Liver (tissue), 9 donors: ENCODE results near the gene IGLON5. TPM values are rescaled to one million over a fixed set of nuclear protein-coding genes. Genes with fewer than 3 reads are reported as not detected.

Experiments used
- DNase-seq: peaks from one replicate; pipeline ENCODE4 v3.0.0-alpha.2; 2017; ENCODE audit warnings: low spot score
- H3K27ac ChIP-seq, 2 donors: one replicate each; pipeline ENCODE4 v1.7.0; 2013; ENCODE audit warnings: inconsistent platforms in 2 of 2, low read length in 2 of 2, control low read depth in 1 of 2, low read depth in 1 of 2, mild to moderate bottlenecking in 1 of 2
- H3K27me3 ChIP-seq, 4 donors: one replicate each; pipeline versions ENCODE4 v1.6.1 to v1.7.0; 2013; ENCODE audit warnings: low read length in 3 of 4, inconsistent platforms in 1 of 4, mild to moderate bottlenecking in 1 of 4, moderate library complexity in 1 of 4; ENCODE audit not compliant: control insufficient read depth in 4 of 4, insufficient read depth in 4 of 4
- H3K36me3 ChIP-seq, 4 donors: one replicate each; pipeline versions ENCODE4 v1.6.1 to v1.7.0; 2013; ENCODE audit warnings: low read length in 3 of 4, mild to moderate bottlenecking in 3 of 4, low read depth in 1 of 4, moderate library complexity in 1 of 4; ENCODE audit not compliant: control insufficient read depth in 4 of 4, insufficient read depth in 3 of 4
- H3K4me1 ChIP-seq, 4 donors: one replicate each; pipeline versions ENCODE4 v1.6.1 to v1.7.0; 2013; ENCODE audit warnings: low read length in 3 of 4, mild to moderate bottlenecking in 3 of 4, moderate library complexity in 1 of 4; ENCODE audit not compliant: control insufficient read depth in 4 of 4, insufficient read depth in 4 of 4
- H3K4me3 ChIP-seq, 3 donors: one replicate each; pipeline versions ENCODE4 v1.6.1 to v1.7.0; 2013; ENCODE audit warnings: low read length in 3 of 3, control low read depth in 1 of 3, low read depth in 1 of 3, mild to moderate bottlenecking in 1 of 3
- H3K9ac ChIP-seq, 2 donors: one replicate each; pipeline ENCODE4 v1.7.0; 2013; ENCODE audit warnings: low read length in 2 of 2, mild to moderate bottlenecking in 2 of 2, moderate library complexity in 2 of 2, control low read depth in 1 of 2, low read depth in 1 of 2
- H3K9me3 ChIP-seq, 4 donors: one replicate each; pipeline versions ENCODE4 v1.6.1 to v1.7.0; 2013; ENCODE audit warnings: low read length in 3 of 4; ENCODE audit not compliant: control insufficient read depth in 4 of 4
- CTCF ChIP-seq: fragments of 150-350 bp; IDR thresholded peaks from 2 replicates; pipeline ENCODE4 v1.5.1; 2017; ENCODE audit warnings: improper control_type of control experiment, low read depth, low read length; ENCODE audit not compliant: missing input control
- FOXA1 ChIP-seq: IDR thresholded peaks from 2 replicates; pipeline ENCODE4 v1.6.1; 2016; ENCODE audit warnings: antibody characterized with exemption
- GABPA ChIP-seq, 2 donors: IDR thresholded peaks in 1 of 2; conservative IDR thresholded peaks in 1 of 2; 2 replicates each; pipeline ENCODE4 v1.6.1; 2016; ENCODE audit warnings: antibody characterized with exemption in 2 of 2, mild to moderate bottlenecking in 1 of 2, moderate library complexity in 1 of 2
- MAX ChIP-seq: IDR thresholded peaks from 2 replicates; pipeline ENCODE4 v1.6.1; 2016; ENCODE audit warnings: antibody characterized with exemption
- RAD21 ChIP-seq, 2 donors: IDR thresholded peaks; 2 replicates each; pipeline ENCODE4 v1.6.1; 2016; ENCODE audit warnings: antibody characterized with exemption in 2 of 2, mild to moderate bottlenecking in 2 of 2
- RXRA ChIP-seq, 2 donors: IDR thresholded peaks; 2 replicates each; pipeline ENCODE4 v1.6.1; 2017 to 2018; ENCODE audit warnings: antibody characterized with exemption in 2 of 2, mild to moderate bottlenecking in 1 of 2
- TAF1 ChIP-seq: conservative IDR thresholded peaks from 2 replicates; pipeline ENCODE4 v1.6.1; 2016; ENCODE audit warnings: antibody characterized with exemption, mild to moderate bottlenecking
- YY1 ChIP-seq: IDR thresholded peaks from 2 replicates; pipeline ENCODE4 v1.6.1; 2016; ENCODE audit warnings: antibody characterized with exemption, mild to moderate bottlenecking
- ZBTB33 ChIP-seq: IDR thresholded peaks from 2 replicates; pipeline ENCODE4 v1.6.1; 2016; ENCODE audit warnings: antibody characterized with exemption
- WGBS: extraction: QIAGEN DNeasy Blood & Tissue Kit; methylation state at CpG from one replicate; pipeline ENCODE4 v1.1.7; 2013; 5-methylcytosine and 5-hydroxymethylcytosine counted together
- polyA plus RNA-seq, 2 donors: library from polyadenylated mRNA; stranded (reverse) in 1 of 2; unstranded in 1 of 2; fragments of 200-250 nt in 1 of 2; fragments of >200 nt in 1 of 2; fragmentation: Nextera tagmentation in 1 of 2; extraction: Ambion mirVana in 1 of 2; gene quantifications; one replicate each; pipeline versions ENCODE4 v1.2.1 to v1.2.3, GENCODE V29; 2013 to 2015
- total RNA-seq, 2 donors: library from RNA; depleted of rRNA; stranded (reverse); fragments of >200 nt; gene quantifications; one replicate each; pipeline ENCODE4 v1.2.3, GENCODE V29; 2014
- donor health status: healthy.
- donor health status: healthy.
- donor health status: healthy.
- donor health status: healthy.
- donor health status: healthy.

The IGLON5 gene
- total and polyA plus RNA-seq, 4 donors, result 0.25 to 0.46 (median 0.25) TPM; not detected in 1

- no peak overlapping the region for H3K4me3 ChIP-seq
- H3K36me3 ChIP-seq, result peaks cover 0 to 6% (median 0%) of the 10 kb centered on the region in 4 donors
- no peak overlapping the region for H3K9ac ChIP-seq
- no peak for DNase-seq
- TF ChIP-seq YY1, result no peak
- no peak for TF ChIP-seq FOXA1
- TF ChIP-seq GABPA (IDR thresholded peaks at IDR 0.05 in 1 of 2, conservative IDR thresholded peaks at IDR 0.05 in 1 of 2), result no peak
- no peak for TF ChIP-seq RAD21 (IDR thresholded peaks at IDR 0.05)
- no peak for TF ChIP-seq TAF1
- TF ChIP-seq RXRA (IDR thresholded peaks at IDR 0.05), result no peak
- TF ChIP-seq CTCF, result no peak
- peaks cover 0 to 9% (median under 1%) of the 10 kb centered on the region in 4 donors for H3K4me1 ChIP-seq
- H3K27me3 ChIP-seq, result no peaks in the 10 kb centered on the region
- no peak overlapping the region for H3K27ac ChIP-seq
- no peaks in the 10 kb centered on the region for H3K9me3 ChIP-seq
- WGBS, result 95% methylated on average over 6 of the region's 6 CpGs
Observed at GRCh38 chr19:51331716-51332115, 20.3 kb downstream of the IGLON5 start.

- 96% methylated on average over 13 of the region's 13 CpGs for WGBS
- no peak overlapping the region for H3K27ac ChIP-seq
- H3K9ac ChIP-seq, result no peak overlapping the region
- no peaks in the 10 kb centered on the region for H3K27me3 ChIP-seq
- TF ChIP-seq RAD21 (IDR thresholded peaks at IDR 0.05) (no peak), FOXA1 (no peak), CTCF (no peak), ZBTB33 (no peak), MAX (no peak)
- no peaks in the 10 kb centered on the region for H3K9me3 ChIP-seq
- peaks cover 0 to 6% (median 0%) of the 10 kb centered on the region in 4 donors for H3K36me3 ChIP-seq
- no peak overlapping the region for H3K4me3 ChIP-seq
- H3K4me1 ChIP-seq, result peaks cover 0 to 5% (median 2%) of the 10 kb centered on the region in 4 donors
- no peak for DNase-seq
Observed at GRCh38 chr19:51333836-51334460, 22.5 kb downstream of the IGLON5 start.
